GM21381 (cell line): ENCODE results near the gene AGPAT2.

Source experiments
- ATAC-seq: cut with Tn5 transposase; IDR thresholded peaks from one replicate; pipeline ENCODE4 v1.9.1; 2021; ENCODE audit warnings: mild to moderate bottlenecking, moderate library complexity; ENCODE audit not compliant: unreplicated experiment

Gene AGPAT2

GRCh38 chr9:136703276-136703860 lies 16.1 kb upstream of the AGPAT2 start:
- ATAC-seq: no peak

DNA sequence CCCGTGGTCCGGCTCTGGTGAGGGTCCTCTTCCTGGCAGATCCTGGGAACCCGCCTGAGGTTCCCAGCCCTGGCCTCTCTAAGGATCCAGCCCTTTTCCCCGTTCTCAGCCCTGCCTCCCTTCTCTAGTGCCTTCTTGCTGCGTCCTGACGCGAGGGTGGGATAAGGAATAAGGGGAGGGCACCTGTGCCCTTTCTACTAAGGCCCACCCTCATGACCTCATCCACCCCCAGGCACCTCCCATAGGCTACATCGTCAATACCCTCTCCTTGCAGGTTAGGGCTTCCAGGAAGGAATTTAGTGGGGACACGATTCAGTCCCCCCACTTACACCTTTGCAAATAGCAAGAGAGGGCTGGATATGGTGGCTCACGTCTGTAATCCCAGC lies 14.4 kb upstream of the AGPAT2 start:
- no peak for ATAC-seq

- no peak for ATAC-seq
Observed at GRCh38 chr9:136700959-136701667, 13.9 kb upstream of the AGPAT2 start.

GRCh38 chr9:136700304-136700703 lies 13.0 kb upstream of the AGPAT2 start:
- no peak for ATAC-seq

DNA sequence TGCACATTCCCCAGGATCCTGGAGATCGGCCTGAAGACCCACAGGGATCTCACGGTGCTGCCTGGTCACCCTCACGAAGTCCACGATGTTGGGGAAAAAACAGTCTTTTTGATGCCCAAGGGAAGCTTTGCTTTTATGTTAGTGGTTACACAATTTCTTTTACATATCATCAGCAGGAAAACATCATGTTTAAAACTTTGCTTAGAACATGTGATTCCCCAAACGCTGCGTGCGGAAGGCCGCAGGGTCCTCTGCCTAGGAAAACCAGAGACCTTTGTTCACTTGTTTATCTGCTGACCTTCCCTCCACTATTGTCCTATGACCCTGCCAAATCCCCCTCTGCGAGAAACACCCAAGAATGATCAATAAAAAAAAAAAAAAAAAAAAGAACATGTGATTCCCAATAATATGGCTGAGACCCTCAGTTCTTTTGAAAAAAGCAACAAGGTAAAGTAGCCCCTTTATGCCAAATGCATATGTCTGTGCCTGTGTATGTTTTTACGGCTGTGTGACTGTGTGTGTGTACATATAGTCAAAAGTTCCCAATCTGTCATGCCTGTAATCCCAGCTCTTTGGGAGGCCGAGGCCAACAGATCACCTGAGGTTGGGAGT lies 11.5 kb upstream of the AGPAT2 start:
- no peak for ATAC-seq

DNA sequence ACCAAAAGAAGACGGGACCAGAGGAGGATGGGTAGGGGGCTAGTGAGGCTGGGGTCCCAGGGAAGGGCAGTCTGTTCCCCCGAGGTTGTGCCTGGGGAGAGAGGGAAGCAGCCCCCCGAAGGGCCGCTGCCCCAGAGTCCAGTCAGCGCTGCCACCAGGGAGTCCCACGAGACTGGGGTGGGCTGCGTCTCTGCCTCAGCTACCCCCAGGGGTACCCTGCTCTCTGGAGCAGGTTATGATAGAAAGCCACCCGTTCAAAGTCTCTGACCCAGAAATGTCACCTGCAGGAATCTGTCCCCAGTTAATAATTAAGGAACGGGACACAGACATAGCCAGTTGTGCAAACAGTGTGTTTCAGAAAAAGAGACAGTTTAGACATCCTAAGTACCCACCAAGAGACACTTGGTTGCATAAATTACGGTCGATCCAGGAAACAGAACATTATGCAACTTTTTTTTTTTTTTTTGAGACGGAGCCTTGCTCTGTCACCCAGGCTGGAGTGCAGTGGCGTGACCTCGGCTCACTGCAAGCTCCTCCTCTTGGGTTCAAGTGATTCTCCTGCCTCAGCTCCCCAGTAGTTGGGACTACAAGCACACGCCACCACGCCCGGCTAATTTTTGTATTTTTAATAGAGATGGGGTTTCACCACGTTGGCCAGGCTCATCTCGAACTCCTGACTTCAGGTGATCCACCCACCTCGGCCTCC lies 10.7 kb upstream of the AGPAT2 start:
- no peak for ATAC-seq

DNA sequence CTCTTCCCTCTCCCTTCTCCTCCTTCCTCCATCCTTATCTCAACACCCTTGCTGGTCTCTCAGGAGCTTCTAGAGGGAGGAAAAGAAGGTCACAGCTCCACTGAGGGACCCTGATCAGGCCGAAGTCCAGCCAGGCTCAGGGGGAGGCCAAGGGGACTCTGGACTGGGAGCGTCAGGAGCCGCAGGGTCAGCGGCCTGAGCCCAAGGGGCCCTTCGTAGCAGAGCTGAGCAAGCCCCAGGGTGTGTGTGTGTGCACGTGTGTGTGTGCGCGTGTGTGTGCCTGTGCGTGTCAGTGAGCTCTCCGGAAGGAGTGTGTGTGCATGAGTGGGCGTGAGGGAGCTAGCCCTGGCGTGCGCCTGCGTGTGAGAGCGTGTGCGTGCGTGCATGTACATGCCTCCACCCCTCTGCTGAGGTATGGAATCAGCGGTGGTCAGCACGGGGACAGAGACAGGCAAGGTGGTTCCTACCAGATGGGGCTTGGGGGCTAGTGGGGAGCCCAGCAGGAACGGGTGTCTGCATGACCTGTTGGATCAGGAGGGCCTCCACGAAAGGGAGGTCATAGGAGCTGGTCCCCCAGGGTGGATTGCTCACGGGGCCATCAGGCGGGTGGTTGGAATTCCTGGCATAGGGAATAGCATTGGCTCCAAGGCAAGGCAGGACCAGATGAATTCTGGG lies 10.0 kb upstream of the AGPAT2 start:
- no peak for ATAC-seq

GRCh38 chr9:136696502-136696901 lies 9.2 kb upstream of the AGPAT2 start:
- ATAC-seq: no peak

GRCh38 chr9:136695955-136696354 lies 8.7 kb upstream of the AGPAT2 start:
- ATAC-seq: no peak

GRCh38 chr9:136695435-136695895 lies 8.2 kb upstream of the AGPAT2 start:
- no peak for ATAC-seq

DNA sequence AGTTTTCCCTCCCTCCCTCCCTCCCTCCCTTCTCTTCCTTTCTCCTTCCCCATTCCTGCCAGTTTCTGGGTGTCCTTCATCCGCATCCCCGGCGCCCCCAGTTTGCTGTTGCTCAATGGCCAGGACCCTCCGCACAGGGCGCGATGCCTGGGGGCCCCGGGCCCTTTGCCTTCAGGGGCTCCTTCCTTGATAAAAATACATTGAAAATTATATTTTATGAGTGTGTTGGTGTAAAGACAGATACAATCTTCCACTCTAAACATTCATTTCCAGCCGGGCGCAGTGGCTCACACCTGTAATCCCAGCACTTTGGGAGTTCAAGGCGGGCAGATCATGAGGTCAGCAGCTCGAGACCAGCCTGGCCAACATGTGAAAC lies 7.6 kb upstream of the AGPAT2 start:
- no peak for ATAC-seq

- no peak for ATAC-seq
Observed at GRCh38 chr9:136694163-136694871, 7.1 kb upstream of the AGPAT2 start.

DNA sequence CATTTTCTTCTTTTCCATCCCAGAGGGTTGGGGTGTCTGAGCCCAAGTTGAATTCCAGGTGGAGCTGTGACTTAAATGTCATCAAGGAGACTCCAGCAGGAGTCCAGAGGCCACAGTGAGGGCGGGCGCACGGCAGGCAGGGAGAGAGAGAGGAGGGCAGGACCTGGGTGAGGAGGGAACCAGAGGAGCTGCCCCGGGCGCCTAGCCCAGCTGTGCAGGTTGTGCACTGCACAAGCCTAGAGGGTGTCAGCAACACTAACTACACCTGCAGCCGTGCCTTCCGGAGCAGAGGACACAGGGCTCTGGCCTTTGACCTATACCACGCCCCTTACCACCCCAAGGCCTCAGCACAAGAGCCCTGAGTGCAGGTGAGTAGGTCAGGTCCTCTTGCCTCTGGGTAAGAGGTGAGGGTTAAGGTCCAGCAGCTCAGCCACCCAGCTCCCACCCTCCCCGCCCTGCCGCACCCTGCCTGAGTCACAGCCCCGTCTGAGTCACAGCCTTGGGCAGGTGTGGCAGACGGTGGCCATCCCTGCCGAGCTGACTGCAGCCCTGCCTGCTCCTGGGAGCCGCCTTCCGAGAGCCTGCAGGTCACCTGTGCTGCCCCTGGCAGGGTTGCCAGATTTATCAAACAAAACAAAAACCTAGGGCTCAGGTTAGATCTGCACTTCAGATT lies 6.4 kb upstream of the AGPAT2 start:
- ATAC-seq: no peak

GRCh38 chr9:136693135-136693489 lies 5.9 kb upstream of the AGPAT2 start:
- ATAC-seq: no peak

DNA sequence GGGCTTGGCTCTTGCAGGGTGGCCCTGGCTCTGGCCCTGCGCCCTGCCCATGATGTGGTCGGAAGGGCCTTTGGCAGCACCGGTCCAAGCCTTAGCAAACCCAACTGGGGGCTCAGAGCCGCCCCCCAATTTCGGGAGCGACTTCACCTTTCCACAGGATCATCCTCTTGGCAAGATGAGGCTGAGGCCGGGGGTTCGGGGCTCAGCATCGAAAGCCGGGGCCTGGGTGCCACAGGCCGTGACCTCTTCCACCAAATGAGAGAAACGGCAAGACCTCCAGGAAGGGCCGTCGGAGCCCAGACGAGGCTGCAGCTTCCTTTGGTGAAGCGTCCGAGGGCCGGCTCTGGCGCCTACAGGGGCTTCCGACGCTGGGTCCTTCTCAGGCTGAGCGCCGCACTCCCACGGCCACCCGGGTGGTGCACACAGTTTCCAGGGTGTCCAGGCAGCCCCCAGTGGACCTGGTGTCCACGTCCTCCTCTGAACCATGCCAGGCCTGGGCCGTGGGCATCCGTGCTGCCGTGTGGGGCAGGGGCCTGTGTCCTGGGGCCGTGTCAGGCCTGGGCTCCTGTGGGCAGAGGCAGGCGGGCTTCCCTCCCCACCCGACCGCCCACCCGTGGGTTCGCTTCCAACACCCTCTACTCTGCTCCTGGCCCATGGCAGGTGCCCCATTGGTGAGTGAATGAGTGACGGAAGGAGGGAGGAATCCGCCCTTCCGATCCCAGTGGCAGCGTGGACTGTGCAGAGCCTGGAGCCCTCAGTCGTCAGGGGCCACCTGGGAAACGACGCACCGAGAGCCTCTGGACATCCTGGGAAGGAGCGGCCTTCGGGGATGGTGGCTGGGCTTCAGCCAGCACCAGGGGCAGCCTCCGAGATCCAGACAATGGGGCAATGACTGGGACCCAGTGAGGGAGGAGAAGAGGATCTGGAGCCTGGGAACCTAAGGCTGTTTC lies 5.2 kb upstream of the AGPAT2 start:
- no peak for ATAC-seq

DNA sequence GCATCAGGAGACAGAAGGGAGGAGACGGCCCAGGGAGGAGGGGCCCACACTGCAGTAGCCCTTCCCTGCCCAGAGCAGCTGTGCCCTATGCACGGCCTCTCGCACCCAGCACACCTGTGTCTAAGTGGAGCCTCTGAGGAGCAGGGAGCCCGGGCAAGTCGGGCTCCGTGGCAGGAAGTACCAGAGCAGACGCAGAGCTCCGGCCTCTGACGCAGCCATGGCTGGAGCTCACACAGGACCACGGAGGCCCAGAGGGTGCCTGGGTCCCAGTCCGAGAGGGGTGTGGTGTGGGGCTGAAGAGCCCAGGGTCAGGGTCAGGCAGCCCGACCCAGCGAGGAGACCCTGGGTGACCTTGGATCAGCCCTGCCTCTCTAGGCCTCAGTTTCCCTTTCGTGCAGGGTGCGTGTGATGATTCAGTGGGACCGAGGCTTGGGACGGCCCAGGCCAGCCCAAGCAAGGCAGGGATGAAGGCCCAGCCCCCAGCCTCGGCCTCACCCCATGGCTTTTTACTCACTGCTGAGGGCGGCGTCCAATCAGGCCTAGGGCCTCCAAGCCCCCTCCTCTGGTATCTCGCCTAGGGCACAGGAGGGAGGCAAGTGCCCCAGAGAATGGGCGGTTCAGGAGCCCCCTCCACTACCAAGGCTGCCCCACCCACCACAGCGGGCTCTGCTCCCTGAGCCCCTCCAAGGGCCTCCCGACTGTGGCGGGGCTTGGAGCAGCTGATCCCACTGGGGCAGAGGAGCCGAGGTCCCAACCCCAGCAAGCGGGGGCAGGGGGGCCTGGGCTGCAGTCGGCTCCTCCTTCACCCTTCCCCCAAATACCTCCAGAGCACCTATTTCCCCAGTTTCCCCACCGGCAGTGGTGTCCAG lies 4.3 kb upstream of the AGPAT2 start:
- ATAC-seq: no peak

GRCh38 chr9:136690806-136691261 lies 3.6 kb upstream of the AGPAT2 start:
- ATAC-seq: no peak
